ENCODE measurements around the gene ADORA1. TPM values are rescaled to one million over a fixed set of nuclear protein-coding genes. Genes with fewer than 3 reads are reported as not detected.

The ADORA1 gene
- total RNA-seq, 1 donor from 2014 or later: 4.1 TPM

DNA sequence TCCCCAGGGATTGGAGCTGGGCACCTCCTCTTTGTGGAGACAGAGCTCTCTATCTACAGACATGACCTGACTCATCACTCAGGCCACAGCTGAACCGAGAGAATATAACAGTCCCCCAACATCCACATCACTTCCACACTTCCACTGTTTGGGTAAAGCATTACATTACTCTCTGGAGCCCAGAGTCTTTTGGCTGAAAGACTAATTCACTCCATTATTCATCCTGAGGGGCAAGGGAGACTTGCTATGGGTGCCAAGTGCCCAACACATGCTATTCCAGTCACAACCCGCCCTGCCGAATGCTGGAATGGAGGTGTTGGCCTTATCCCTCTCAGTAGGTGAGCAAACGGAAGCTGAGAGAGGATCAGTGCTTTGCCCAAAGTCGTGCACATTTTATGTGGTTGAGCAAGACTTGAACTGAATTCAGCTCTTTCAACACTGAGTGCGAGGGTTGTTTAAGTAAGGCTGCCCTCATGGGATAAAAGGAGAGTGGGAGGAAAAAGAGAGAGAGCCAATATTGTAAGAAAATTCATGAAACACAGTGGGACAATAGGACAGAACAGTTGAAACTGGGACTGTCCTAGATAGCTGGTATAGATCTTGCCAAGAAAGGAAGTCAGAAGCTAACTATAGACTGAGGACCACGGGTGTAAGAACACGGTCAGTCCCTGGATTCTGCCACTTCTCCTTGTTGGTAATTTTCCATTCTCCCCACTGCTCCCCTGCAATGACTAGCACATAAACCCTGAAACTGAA, 72.5 kb downstream of the ADORA1 start:
- H3K36me3 ChIP-seq: no peaks in the 10 kb centered on the region
- H3K9me3 ChIP-seq: no peaks in the 10 kb centered on the region
- no peak overlapping the region for H3K4me3 ChIP-seq
- TF ChIP-seq, protein P1, sequence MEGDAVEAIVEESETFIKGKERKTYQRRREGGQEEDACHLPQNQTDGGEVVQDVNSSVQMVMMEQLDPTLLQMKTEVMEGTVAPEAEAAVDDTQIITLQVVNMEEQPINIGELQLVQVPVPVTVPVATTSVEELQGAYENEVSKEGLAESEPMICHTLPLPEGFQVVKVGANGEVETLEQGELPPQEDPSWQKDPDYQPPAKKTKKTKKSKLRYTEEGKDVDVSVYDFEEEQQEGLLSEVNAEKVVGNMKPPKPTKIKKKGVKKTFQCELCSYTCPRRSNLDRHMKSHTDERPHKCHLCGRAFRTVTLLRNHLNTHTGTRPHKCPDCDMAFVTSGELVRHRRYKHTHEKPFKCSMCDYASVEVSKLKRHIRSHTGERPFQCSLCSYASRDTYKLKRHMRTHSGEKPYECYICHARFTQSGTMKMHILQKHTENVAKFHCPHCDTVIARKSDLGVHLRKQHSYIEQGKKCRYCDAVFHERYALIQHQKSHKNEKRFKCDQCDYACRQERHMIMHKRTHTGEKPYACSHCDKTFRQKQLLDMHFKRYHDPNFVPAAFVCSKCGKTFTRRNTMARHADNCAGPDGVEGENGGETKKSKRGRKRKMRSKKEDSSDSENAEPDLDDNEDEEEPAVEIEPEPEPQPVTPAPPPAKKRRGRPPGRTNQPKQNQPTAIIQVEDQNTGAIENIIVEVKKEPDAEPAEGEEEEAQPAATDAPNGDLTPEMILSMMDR (IDR thresholded peaks at IDR 0.05): no peak
- peaks cover 33% of the 10 kb centered on the region for H3K4me1 ChIP-seq
- intact Hi-C loops (cut with DNase I): no loop called here
- ATAC-seq (peak; percentile 83), DNase-seq (peak; percentile 65)
- no peaks in the 10 kb centered on the region for H3K27me3 ChIP-seq
- H3K27ac ChIP-seq: peak overlapping the region; percentile 20

DNA sequence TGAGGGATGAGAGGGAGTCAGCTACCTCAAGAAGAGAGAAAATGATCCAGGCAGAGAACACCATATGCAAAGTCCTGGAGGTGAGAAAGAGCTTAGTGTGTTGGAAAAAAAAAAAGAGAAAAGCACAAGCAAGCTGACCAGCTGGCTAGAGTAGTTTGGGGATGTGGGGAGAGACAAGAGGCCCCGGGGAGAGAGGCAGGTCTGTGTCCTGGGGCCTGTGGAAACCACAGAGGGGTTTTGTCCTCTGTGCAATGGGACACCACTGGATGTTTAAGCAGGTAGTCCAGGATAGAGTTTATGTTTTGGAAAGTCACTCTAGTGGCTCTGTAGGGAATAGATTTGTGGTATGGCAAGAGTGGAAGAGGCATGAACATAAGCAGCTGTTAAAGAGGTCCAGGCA, 73.4 kb downstream of the ADORA1 start:
- ATAC-seq: no peak
- H3K27me3 ChIP-seq: no peaks in the 10 kb centered on the region
- TF ChIP-seq, protein P1 (IDR thresholded peaks at IDR 0.05): no peak
- peaks cover 33% of the 10 kb centered on the region for H3K4me1 ChIP-seq
- DNase-seq: no peak
- no peaks in the 10 kb centered on the region for H3K9me3 ChIP-seq
- H3K4me3 ChIP-seq: no peak overlapping the region
- intact Hi-C loops (cut with DNase I): no loop called here
- no peaks in the 10 kb centered on the region for H3K36me3 ChIP-seq
- peak overlapping the region; percentile 20 for H3K27ac ChIP-seq

DNA sequence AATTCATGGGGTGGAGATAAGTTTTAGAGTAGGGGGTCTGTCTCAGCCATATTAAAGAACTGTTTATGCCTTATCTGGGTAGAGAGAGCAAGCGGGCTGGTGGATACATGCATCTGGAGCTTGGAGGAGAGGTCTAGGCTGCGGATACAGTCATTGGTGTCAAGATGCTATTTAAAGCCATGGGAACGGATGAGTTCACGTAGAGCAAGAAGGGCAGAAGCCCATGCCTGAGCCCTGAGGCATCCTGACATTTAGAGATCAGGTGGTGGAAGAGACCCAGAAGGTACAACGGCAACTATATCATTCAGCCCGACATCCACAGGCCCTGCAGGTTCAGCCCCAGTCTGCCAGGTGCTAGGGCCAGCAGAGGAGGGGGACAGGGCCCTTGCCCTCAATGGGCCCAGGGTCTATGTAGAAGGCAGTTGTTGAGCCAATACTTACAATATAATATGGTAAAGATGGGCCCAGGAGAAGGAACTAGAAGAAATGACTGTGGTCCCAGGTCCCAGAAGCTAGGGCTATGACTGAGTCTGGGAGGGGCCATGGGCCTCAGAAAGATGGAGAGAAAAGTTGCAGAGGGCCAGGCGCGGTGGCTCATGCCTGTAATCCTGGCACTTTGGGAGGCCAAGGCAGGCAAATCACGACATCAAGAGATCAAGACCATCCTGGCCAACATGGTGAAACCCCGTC, 74.1 kb downstream of the ADORA1 start:
- H3K36me3 ChIP-seq: no peaks in the 10 kb centered on the region
- H3K9me3 ChIP-seq: no peaks in the 10 kb centered on the region
- H3K4me3 ChIP-seq: no peak overlapping the region
- H3K27me3 ChIP-seq: no peaks in the 10 kb centered on the region
- H3K4me1 ChIP-seq: peaks cover 33% of the 10 kb centered on the region
- ATAC-seq (no peak), DNase-seq (no peak)
- peak overlapping the region; percentile 20 for H3K27ac ChIP-seq
- TF ChIP-seq, protein P1 (IDR thresholded peaks at IDR 0.05): no peak
- intact Hi-C loops (cut with DNase I): no loop called here

DNA sequence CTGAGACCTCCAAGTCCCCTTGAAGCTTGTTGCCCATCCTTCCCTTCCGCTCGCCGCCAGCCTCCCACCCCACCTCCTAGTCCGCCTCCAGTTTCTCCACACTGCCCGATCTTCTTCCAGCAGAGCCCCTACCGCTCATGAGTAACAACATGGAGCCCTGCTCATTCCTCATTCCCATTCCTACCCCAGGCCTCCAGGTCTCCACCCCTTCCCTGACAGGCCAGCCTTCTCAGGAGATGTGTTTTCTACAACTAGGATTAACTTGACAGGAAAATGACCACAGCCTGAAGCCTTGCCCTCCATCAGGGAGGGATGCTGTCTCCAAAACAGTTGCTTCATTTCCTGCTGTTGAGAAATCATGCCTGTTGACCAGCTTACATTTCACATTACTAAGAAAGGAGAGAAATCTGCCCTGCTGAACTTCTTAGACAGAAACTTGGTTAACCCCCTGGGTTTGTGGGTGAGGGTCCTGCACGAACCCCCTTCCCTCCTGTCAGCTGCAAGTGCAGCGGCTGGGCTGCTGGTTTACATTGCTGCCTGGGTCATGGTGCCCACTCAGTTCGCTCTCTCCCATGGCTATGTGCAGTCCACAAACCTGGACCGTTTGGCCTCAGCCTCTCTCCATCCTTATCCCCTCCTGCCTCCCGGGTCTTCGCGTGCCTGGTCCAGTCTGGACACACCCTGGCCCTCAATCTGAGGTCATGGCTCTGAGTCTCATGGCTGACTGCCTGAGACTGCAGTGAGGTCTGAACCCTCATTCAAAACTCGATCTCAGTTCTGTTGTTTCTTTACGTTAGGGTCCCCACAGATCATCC, 75.1 kb downstream of the ADORA1 start:
- TF ChIP-seq, protein P1 (IDR thresholded peaks at IDR 0.05): no peak
- no peaks in the 10 kb centered on the region for H3K36me3 ChIP-seq
- H3K9me3 ChIP-seq: no peaks in the 10 kb centered on the region
- H3K4me3 ChIP-seq: no peak overlapping the region
- peaks cover 33% of the 10 kb centered on the region for H3K4me1 ChIP-seq
- H3K27ac ChIP-seq: peak overlapping the region; percentile 32
- no peaks in the 10 kb centered on the region for H3K27me3 ChIP-seq
- intact Hi-C loops (cut with DNase I): no loop called here
- DNase-seq (peak; percentile 64), ATAC-seq (peak; percentile 65)

DNA sequence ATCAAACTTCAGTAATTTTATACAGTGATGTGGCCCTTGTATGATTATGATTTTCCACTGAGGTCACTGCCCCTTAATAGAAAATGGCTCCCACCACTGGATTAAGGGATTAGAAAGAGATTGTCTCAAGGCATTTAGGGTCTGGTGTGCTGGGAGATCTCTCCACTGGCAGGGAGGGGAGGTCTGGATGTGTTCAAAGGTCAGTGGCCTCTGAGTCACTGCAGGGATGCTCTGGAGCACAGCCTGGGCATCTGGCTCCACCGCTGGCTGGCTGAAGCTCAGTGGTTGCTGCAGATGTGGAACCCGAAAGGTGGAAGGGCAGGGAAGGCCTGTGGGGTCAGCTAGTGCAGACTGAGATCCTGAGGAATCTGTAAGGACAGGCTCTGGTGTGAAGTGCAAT, 77.2 kb downstream of the ADORA1 start:
- DNase-seq (peak; percentile 34), ATAC-seq (no peak)
- Histone ChIP-seq H3K9me3 (no peaks in the 10 kb centered on the region), H3K36me3 (no peaks in the 10 kb centered on the region), H3K27me3 (no peaks in the 10 kb centered on the region), H3K4me1 (peaks cover 25% of the 10 kb centered on the region), H3K4me3 (no peak overlapping the region), H3K27ac (no peak overlapping the region)
- intact Hi-C loops (cut with DNase I): no loop called here
- TF ChIP-seq, protein P1 (IDR thresholded peaks at IDR 0.05): no peak

Measured in upper lobe of right lung (tissue), 1 donor.